Measurements from ENCODE around the gene LRRC26.

DNA sequence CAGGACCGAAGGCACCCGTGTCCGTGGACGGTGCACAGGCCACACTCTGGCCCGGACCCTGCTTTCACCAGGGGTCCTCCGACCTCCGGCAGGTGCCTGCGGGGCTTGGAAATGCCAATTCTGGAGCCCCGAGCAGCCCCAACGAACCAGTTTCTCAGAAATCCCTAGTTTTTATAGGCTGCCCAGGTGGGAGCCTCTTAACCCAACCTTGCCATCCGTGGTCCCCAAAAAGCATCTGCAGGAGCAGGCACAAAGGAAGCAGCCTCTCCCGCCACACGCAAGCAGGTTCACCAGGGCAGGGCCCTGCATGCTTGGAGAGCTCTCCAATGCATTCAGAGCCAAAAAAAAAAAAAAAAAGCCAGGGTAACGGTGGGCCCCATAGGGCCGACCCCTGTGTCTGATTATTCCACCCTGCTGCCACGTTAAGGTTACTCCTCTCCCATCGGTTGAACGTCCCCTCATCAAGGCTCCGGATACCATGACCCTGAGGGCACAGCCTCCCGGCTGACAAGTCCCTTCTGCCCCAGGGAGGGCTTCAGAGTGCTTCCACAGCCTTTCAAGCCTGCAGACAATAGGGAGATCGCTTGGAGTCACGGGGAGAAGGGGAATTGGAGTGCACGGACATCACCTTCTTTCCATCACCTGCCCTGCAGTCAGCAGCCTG lies 31.5 kb upstream of the LRRC26 start:
- no peak for TF ChIP-seq BHLHE40 (IDR thresholded peaks at IDR 0.05; ENCODE audit: borderline replicate concordance)
- no peak for TF ChIP-seq NFRKB (IDR thresholded peaks at IDR 0.05)
- no peak for TF ChIP-seq LEF1 (IDR thresholded peaks at IDR 0.05; ENCODE audit: borderline replicate concordance)
- TF ChIP-seq ELF4 (IDR thresholded peaks at IDR 0.05), result no peak
- TF ChIP-seq FOXM1 (IDR thresholded peaks at IDR 0.05; ENCODE audit: borderline replicate concordance), result no peak
- no peak for TF ChIP-seq ZNF384 (IDR thresholded peaks at IDR 0.05)
